GM19372 (cell line): ENCODE data around the gene DENND6B.

Source experiments
- ATAC-seq: cut with Tn5 transposase; IDR thresholded peaks from one replicate; pipeline ENCODE4 v1.9.1; 2021; ENCODE audit warnings: mild to moderate bottlenecking, low read depth, moderate library complexity; ENCODE audit not compliant: unreplicated experiment

The DENND6B gene

GRCh38 chr22:50316114-50317065, 10.4 kb downstream of the DENND6B start:
- ATAC-seq = no peak

- ATAC-seq = no peak
Measured at GRCh38 chr22:50315289-50316113, 11.3 kb downstream of the DENND6B start.

- ATAC-seq = peak; percentile 53
Measured at GRCh38 chr22:50314455-50315288, 12.1 kb downstream of the DENND6B start.

- ATAC-seq = no peak
Measured at GRCh38 chr22:50314081-50314454, 12.7 kb downstream of the DENND6B start.

- ATAC-seq = no peak
Measured at GRCh38 chr22:50313600-50313999, 13.2 kb downstream of the DENND6B start.

GRCh38 chr22:50313021-50313420, 13.8 kb downstream of the DENND6B start:
- no peak for ATAC-seq

- no peak for ATAC-seq
Measured at GRCh38 chr22:50312371-50312770, 14.4 kb downstream of the DENND6B start.

- no peak for ATAC-seq
Measured at GRCh38 chr22:50311606-50312351, 15.0 kb downstream of the DENND6B start.

GRCh38 chr22:50310949-50311444, 15.8 kb downstream of the DENND6B start:
- ATAC-seq = no peak

GRCh38 chr22:50310031-50310722, 16.6 kb downstream of the DENND6B start:
- ATAC-seq = no peak

- no peak for ATAC-seq
Measured at GRCh38 chr22:50309601-50309991, 17.2 kb downstream of the DENND6B start.

- ATAC-seq = no peak
Measured at GRCh38 chr22:50308986-50309600, 17.7 kb downstream of the DENND6B start.

- ATAC-seq = no peak
Measured at GRCh38 chr22:50308597-50308935, 18.2 kb downstream of the DENND6B start.

- ATAC-seq = no peak
Measured at GRCh38 chr22:50307890-50308596, 18.8 kb downstream of the DENND6B start.

- no peak for ATAC-seq
Measured at GRCh38 chr22:50306753-50307749, 19.8 kb downstream of the DENND6B start, which contains the start of gene PLXNB2. PLXNB2 (minus strand) TSS chr22:50307646; CDS start chr22:50290584, 17,062 bp downstream.

GRCh38 chr22:50305923-50306566, 20.8 kb downstream of the DENND6B start:
- no peak for ATAC-seq
